HAP-1 (cell line): ENCODE results near the gene ACSL5.
"Not testable (repeated sequence)": the region's sequence is repeated elsewhere in the genome, so short reads cannot be mapped to it uniquely, and the experiment has no call there.

Experiments used
- DNase-seq, 2 experiments: peaks; one replicate each; pipeline ENCODE4 v3.0.0-alpha.2; 2016 to 2020; ENCODE audit warnings: low spot score in 2 of 2
- H3K27me3 ChIP-seq: fragments of 250-450 bp; sonication (Bioruptor Pico); 2 replicates; pipeline ENCODE4 v1.5.1; 2020; ENCODE audit warnings: low read depth, mild to moderate bottlenecking, moderate library complexity
- H3K36me3 ChIP-seq: fragments of 250-450 bp; sonication (Bioruptor Pico); replicated peaks from 2 replicates; pipeline ENCODE4 v1.5.1; 2020; ENCODE audit warnings: mild to moderate bottlenecking
- H3K4me1 ChIP-seq: fragments of 250-450 bp; sonication (Bioruptor Pico); 2 replicates; pipeline ENCODE4 v1.5.1; 2020; ENCODE audit warnings: mild to moderate bottlenecking
- H3K4me3 ChIP-seq: fragments of 250-450 bp; sonication (Bioruptor Pico); 2 replicates; pipeline ENCODE4 v1.5.1; 2020; ENCODE audit warnings: mild to moderate bottlenecking, moderate library complexity
- H3K9me3 ChIP-seq: fragments of 250-450 bp; sonication (Bioruptor Pico); 2 replicates; pipeline ENCODE4 v1.5.1; 2020; ENCODE audit warnings: mild to moderate bottlenecking, moderate library complexity
- in situ Hi-C: fragments of 300-500 bp; cut with MboI; formaldehyde crosslinking; loops from 3 replicates; pipeline ENCODE4 v1.14.3; 2020; ENCODE audit warnings: low sequenced_read_pairs, inconsistent platforms, mixed read lengths

ACSL5 gene

GRCh38 chr10:112361951-112362751, 11.8 kb upstream of the ACSL5 start:
- Histone ChIP-seq H3K4me3 (no peak overlapping the region), H3K36me3 (no peaks in the 10 kb centered on the region), H3K4me1 (no peaks in the 10 kb centered on the region), H3K9me3 (no peaks in the 10 kb centered on the region), H3K27me3 (no peaks in the 10 kb centered on the region)
- in situ Hi-C loops: no loop called here
- no peak for DNase-seq

- H3K4me3 ChIP-seq: no peak overlapping the region
- in situ Hi-C loops: no loop called here
These were observed 11.1 kb upstream of the ACSL5 start for GRCh38 chr10:112362833-112363232.

DNA sequence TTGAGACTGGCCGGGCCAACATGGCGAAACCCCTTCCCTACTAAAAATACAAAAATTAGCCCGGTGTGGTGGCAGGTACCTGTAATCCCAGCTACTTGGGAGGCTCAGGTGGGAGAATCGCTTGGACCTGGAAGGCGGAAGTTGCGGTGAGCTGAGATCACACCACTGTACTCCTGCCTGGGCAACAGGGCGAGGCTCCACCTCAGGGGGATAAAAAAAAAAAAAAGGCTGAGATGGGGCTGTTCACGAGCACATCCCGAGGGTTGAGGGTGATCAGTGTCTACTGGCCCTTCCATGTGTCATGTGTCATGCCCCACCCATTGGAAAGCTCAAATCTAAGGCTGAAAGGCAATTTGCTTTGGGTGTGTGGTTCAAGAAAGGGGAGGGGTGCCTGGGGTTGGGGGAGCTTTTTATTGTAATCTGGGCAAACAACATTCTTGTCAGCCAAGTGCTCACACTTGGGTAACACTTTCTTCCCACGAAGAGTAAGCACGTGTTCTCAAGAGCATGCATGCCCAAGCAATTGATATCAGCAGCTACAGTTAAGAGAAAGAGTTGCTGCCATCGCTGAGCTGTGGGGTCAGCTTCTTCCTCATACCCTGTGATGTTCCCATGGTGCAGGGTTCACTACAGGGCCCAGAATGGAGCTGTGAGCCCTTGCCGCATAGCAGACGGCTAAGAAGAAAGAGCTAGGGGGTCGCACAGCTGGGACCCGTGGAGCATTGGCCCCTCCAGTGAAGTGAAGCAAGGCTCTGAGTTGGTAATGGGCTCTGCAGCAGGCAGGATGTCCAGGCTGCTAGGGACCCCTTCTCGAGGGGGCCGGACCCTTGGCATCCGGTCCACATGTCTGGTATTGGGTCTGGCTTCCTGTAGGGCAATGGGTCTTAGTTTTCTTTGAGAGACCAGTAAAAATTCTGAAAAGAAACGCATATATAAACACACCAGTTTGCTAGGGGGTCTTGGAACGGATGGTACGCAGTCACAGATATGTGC, 9.9 kb upstream of the ACSL5 start:
- Histone ChIP-seq H3K9me3 (no peaks in the 10 kb centered on the region), H3K36me3 (no peaks in the 10 kb centered on the region), H3K27me3 (no peaks in the 10 kb centered on the region), H3K4me3 (no peak overlapping the region), H3K4me1 (no peaks in the 10 kb centered on the region)
- no peak for DNase-seq
- in situ Hi-C loops: no loop called here

More at GRCh38 chr10:112362833-112363232, 11.1 kb upstream of the ACSL5 start:
- DNase-seq: no peak
- Histone ChIP-seq H3K9me3 (no peaks in the 10 kb centered on the region), H3K4me1 (no peaks in the 10 kb centered on the region), H3K36me3 (no peaks in the 10 kb centered on the region), H3K27me3 (no peaks in the 10 kb centered on the region)

- no peak overlapping the region for H3K4me3 ChIP-seq
- H3K9me3 ChIP-seq: no peaks in the 10 kb centered on the region
- no peak for DNase-seq
- no peaks in the 10 kb centered on the region for H3K36me3 ChIP-seq
- no peaks in the 10 kb centered on the region for H3K4me1 ChIP-seq
- in situ Hi-C loops: no loop called here
- H3K27me3 ChIP-seq: no peaks in the 10 kb centered on the region
These were observed 8.9 kb upstream of the ACSL5 start for GRCh38 chr10:112365014-112365432.

DNA sequence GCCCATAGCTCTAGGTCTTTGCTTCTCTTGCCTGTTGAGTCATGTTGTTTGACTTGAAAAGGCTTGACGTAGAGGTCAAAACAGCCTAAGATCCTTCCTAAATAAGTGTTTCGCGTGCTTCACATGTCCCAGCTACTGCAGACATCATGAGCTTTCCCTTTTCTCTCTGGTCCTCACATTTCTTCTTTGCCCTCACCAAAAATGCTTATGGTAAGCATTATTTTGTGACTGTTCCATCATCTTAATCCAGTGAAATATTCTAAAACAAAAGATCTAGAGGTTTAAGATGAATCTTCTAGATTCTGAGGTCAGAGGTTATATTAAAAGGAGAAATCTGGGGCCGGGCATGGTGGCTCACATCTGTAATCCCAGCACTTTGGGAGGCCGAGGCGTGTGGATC, 8.5 kb upstream of the ACSL5 start:
- no peak overlapping the region for H3K4me3 ChIP-seq
- no peaks in the 10 kb centered on the region for H3K9me3 ChIP-seq
- DNase-seq: no peak
- H3K27me3 ChIP-seq: no peaks in the 10 kb centered on the region
- in situ Hi-C loops: no loop called here
- H3K36me3 ChIP-seq: no peaks in the 10 kb centered on the region
- no peaks in the 10 kb centered on the region for H3K4me1 ChIP-seq

GRCh38 chr10:112366992-112367391, 6.9 kb upstream of the ACSL5 start:
- H3K4me3 ChIP-seq: no peak overlapping the region
- H3K4me1 ChIP-seq: no peaks in the 10 kb centered on the region
- H3K9me3 ChIP-seq: no peaks in the 10 kb centered on the region
- no peaks in the 10 kb centered on the region for H3K36me3 ChIP-seq
- DNase-seq: no peak
- in situ Hi-C loops: no loop called here
- H3K27me3 ChIP-seq: no peaks in the 10 kb centered on the region

- DNase-seq: no peak
- in situ Hi-C loops: no loop called here
- Histone ChIP-seq H3K4me3 (no peak overlapping the region), H3K27me3 (no peaks in the 10 kb centered on the region), H3K4me1 (no peaks in the 10 kb centered on the region), H3K9me3 (no peaks in the 10 kb centered on the region), H3K36me3 (no peaks in the 10 kb centered on the region)
These were observed 6.4 kb upstream of the ACSL5 start for GRCh38 chr10:112367516-112367915.

DNA sequence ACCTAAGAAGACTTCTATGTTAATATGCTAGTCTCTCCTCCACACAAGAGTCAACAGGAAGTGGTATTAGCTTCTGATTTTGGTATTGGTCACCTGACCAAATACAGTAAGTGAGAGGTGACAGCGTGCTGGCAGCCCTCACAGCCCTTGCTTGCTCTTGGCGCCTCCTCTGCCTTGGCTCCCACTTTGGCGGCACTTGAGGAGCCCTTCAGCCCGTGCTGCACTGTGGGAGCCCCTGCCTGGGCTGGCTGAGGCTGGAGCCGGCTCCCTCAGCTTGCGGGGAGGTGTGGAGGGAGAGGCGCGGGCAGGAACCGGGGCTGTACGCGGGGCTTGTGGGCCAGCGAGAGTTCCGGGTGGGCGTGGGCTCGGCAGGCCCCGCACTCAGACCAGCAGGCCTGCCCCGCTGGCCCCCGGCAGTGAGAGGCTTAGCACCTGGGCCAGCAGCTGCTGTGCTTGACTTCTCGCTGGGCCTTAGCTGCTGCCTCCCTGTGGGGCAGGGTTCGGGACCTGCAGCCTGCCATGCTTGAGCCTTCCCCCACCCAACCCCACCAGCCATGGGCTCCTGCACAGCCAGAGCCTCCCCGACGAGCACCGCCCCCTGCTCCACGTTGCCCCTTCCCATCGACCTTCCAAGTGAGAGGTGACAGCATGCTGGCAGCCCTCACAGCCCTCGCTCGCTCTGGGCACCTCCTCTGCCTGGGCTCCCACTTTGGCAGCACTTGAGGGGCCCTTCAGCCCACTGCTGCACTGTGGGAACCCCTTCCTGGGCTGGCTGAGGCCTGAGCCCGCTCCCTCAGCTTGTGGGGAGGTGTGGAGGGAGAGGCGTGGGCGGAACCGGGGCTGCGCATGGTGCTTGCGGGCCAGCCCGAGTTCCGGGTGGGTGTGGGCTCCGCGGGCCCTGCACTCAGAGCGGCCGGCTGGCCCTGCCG, 4.2 kb upstream of the ACSL5 start:
- no peaks in the 10 kb centered on the region for H3K4me1 ChIP-seq
- in situ Hi-C loops: no loop called here
- DNase-seq: no peak
- no peaks in the 10 kb centered on the region for H3K27me3 ChIP-seq
- no peaks in the 10 kb centered on the region for H3K9me3 ChIP-seq
- H3K36me3 ChIP-seq: no peaks in the 10 kb centered on the region
- no peak overlapping the region for H3K4me3 ChIP-seq

- no peaks in the 10 kb centered on the region for H3K9me3 ChIP-seq
- 0 out of 2 replicates have a peak, but pooled peaks cover under 1% of the 10 kb centered on the region for H3K27me3 ChIP-seq
- H3K36me3 ChIP-seq: no peaks in the 10 kb centered on the region
- H3K4me3 ChIP-seq: no peak overlapping the region
- DNase-seq: no peak
- in situ Hi-C loops: no loop called here
- no peaks in the 10 kb centered on the region for H3K4me1 ChIP-seq
These were observed 3.5 kb upstream of the ACSL5 start for GRCh38 chr10:112370424-112370819.

GRCh38 chr10:112371326-112371725, 2.6 kb upstream of the ACSL5 start:
- H3K27me3 ChIP-seq, in situ Hi-C loops, H3K4me1 ChIP-seq, H3K36me3 ChIP-seq, H3K4me3 ChIP-seq, H3K9me3 ChIP-seq, DNase-seq: not testable (repeated sequence)

GRCh38 chr10:112372182-112372810, 1.6 kb upstream of the ACSL5 start:
- DNase-seq, H3K4me1 ChIP-seq, H3K27me3 ChIP-seq, H3K36me3 ChIP-seq, in situ Hi-C loops, H3K4me3 ChIP-seq, H3K9me3 ChIP-seq: not testable (repeated sequence)

- no peaks in the 10 kb centered on the region for H3K4me1 ChIP-seq
- no peak for DNase-seq
- in situ Hi-C loops: no loop called here
- no peaks in the 10 kb centered on the region for H3K9me3 ChIP-seq
- 0 out of 2 replicates have a peak, but pooled peaks cover 2% of the 10 kb centered on the region for H3K27me3 ChIP-seq
- no peaks in the 10 kb centered on the region for H3K36me3 ChIP-seq
- H3K4me3 ChIP-seq: no peak overlapping the region
These were observed 1.0 kb downstream of the ACSL5 start for GRCh38 chr10:112374724-112375541.
